ENCODE data around the gene KLF17. TPM values are rescaled to one million over a fixed set of nuclear protein-coding genes. Genes with fewer than 3 reads are reported as not detected.

The KLF17 gene
- polyA plus RNA-seq (ENCODE audit: insufficient read length in 12 of 12): under 1 TPM in 9 of 12 donors, not detected in 3; 0.05 to 0.43 (median 0.17) TPM
- long read RNA-seq, donor 1: 0 reads
- long read RNA-seq, donor 2: 0 reads
- long read RNA-seq, donor 3: 0 reads
- long read RNA-seq, donor 4: 0 reads
- long read RNA-seq, donor 5: 0 reads
- long read RNA-seq, donor 6: 0 reads
- long read RNA-seq, donor 7: 0 reads
- long read RNA-seq, donor 8: 0 reads
- long read RNA-seq, donor 9: 0 reads
- long read RNA-seq, donor 10: 0 reads
- long read RNA-seq, donor 11: 0 reads

- no peak for DNase-seq
Measured at GRCh38 chr1:44118682-44119081, at the start of gene KLF17. TSS of gene KLF17 (plus strand) at chr1:44118821. CDS start at chr1:44118908, 87 bp downstream.

DNA sequence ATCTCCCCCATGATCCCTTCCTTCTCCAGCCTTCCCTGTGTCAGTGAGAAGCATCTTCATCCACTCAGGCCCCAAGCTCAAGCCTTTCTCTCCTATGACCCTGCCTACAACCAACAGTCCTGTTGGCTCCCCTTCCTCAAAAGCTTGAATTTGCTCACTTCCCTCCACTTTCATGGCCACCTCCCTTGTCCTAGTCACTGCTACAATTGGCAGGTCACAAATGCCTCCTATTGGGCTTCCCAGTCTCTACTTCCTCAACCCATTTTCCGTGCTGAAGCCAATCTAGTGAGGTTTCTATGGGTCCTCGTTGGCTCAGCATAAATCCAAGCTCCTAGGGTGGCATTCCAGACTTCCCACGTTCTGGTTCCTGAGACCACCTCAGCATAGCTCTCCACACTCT, 47.2 kb upstream of the KLF17 start:
- no peak for DNase-seq

DNA sequence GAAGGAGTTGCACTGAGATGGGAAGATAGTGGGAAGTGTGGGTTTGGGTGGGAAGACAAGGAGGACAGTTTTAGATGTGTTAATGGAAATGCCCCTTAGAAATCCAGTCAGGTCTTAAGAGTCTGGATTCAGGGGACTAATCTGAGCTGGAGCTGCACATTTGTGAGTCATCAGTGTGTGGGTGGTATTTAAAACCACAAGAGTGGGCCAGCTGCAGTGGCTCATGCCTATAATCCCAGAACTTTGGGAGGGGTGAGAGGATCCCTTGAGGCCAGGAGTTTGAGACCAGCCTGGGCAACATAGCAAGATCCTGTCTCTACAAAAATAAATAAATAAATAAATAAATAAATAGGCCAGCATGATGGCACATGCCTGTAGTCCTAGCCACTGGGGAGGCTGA, 46.4 kb upstream of the KLF17 start:
- no peak for DNase-seq

DNA sequence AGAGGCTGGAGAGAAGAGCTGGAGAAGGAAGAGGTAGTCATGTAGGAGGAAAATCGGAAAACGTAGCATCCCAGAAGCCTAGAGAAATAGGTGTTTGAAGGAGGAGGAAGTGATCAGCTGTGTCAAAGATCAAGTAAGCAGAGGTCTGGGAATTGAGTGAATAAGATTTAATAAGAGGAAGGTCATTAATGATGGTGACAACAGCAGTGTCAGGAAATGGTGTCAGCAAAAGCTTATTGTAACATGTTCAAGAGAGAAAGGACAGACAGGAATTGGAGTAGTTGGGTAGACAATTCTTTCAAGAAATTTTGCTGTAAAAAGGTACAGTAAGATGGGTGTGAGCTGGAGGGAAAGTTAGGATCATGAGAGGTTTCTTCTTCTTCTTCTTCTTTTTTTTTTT, 45.8 kb upstream of the KLF17 start:
- DNase-seq: no peak

DNA sequence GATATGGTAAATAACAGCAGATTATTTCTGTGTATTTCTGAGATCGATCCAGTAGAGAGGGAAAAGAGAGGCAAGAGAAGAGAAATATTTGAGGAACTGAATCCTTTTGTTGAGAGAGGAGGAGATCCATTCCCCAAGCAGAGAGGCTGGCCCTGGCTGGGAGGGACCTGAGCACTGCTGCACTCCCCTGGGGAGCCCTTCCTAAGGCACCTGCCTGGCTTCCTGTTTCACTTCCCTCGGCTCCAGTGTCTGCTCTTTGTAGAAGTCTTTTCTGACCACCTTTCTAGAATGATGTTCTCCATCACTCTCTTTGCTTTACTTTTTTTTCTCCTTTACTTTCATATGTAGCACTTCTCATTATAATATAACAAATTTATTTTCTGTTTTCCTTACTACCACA, 45.1 kb upstream of the KLF17 start:
- DNase-seq: no peak

- DNase-seq: no peak
Measured at GRCh38 chr1:44074415-44074814, 44.2 kb upstream of the KLF17 start.

- no peak for DNase-seq
Measured at GRCh38 chr1:44076066-44076465, 42.6 kb upstream of the KLF17 start.

DNA sequence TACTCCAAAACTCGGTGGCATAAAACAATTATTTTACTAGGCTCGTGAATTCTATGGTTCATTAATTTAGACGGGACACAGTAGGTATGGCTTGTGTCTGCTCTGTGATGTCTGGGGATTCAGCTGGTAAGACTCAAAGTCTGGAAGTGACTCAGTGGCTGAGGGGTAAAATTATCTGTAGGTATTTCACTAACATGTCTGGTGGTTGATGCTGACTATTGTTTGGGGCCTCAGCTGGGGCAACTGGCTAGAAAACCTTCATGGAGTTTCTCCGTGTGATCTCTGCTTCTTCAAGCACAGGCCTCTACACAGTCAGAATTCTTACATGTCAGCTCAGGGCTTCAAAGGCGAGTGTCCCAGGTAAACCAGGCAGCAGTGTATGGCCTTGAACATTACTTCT, 41.2 kb upstream of the KLF17 start:
- DNase-seq: no peak

- no peak for DNase-seq
Measured at GRCh38 chr1:44078104-44078503, 40.5 kb upstream of the KLF17 start.

GRCh38 chr1:44079566-44079965, 39.1 kb upstream of the KLF17 start:
- DNase-seq: peak; percentile 14

- no peak for DNase-seq
Measured at GRCh38 chr1:44084998-44085675, 33.5 kb upstream of the KLF17 start.

DNA sequence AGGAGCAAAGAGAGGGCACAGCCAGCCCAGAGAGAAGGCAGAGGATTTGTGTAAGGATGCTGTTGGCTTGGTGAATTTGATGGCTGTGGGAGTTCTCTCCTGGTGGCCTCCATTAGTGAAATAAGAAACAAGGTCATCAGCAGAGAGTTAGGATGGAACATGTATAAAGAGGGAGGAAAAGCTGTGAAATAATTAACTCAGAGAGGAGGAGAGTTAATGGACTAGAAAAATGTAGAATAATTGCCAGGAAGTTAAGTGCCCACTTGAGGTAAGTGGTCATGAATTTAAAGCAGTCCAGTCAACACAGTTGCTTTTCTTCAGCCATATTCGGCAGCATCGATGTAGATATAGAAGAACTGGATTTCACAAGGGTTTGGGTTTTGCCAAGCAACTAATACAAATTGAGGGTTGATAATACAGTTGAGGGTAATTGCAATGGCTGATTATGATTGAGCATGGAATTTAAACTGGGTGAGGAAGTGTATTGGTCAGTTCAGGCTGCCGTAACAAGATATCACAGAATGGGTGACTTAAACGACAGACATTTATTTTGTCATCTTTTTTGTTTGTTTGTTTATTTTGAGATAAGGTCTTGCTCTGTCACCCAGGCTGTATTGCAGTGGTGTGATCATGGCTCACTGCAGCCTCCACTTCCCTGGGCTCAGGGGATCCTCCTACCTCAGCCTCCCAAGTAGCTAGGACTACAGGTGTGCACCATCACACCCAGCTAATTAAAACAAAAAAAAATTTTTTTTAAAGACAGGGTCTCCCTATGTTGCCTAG, 31.7 kb upstream of the KLF17 start:
- DNase-seq: no peak

- no peak for DNase-seq
Measured at GRCh38 chr1:44089371-44090048, 29.1 kb upstream of the KLF17 start.

GRCh38 chr1:44090429-44091252, 28.0 kb upstream of the KLF17 start:
- no peak for DNase-seq

DNA sequence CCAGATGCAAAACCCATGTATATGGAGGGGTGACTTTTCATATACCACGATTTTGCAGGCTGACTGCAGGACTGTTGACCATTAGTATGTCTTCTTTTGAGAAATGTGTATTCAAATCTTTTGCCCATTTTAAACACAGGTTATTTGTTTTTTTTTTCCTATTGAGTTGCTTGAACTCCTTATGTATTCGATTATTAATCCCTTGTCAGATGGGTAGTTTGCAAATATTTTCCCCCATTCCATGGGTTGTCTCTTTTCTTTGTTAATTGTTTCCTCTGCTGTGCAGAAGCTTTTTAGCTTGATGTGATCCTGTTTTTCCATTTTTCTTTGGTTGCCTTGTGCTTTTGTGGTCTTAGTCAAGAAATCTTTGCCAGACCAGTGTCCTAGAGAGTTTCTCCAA, 24.6 kb upstream of the KLF17 start:
- DNase-seq: no peak

DNA sequence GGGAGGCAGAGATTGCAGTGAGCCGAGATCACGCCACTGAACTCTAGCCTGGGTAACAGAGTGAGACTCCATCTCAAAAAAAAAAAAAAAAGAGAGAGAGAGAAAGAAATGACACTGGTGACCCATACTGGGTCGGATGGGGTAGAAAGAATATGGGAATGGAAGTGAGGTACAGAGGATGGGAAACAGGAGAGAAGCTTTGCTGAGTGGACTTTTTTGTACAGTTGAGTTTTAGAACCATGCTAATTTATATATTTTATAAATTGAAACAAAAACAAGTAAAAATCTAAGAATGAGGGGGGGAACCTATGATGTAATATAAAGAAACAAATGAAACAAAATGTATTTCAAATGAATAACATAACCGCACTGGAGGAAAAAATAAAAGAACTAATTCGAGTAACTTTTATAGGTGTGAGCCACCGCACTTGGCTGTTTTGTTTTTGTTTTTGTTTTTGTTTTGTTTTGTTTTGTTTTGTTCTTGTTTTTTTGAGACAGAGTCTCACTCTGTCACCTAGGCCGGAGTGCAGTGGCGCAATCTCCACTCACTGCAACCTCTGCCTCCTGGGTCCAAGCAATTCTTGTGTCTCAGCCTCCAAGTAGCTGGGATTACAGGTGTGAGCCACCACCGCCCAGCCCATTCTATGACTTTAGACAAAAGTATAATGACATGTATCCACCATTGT, 18.3 kb upstream of the KLF17 start:
- DNase-seq: no peak

- DNase-seq: no peak
Measured at GRCh38 chr1:44101328-44101727, 17.3 kb upstream of the KLF17 start.

DNA sequence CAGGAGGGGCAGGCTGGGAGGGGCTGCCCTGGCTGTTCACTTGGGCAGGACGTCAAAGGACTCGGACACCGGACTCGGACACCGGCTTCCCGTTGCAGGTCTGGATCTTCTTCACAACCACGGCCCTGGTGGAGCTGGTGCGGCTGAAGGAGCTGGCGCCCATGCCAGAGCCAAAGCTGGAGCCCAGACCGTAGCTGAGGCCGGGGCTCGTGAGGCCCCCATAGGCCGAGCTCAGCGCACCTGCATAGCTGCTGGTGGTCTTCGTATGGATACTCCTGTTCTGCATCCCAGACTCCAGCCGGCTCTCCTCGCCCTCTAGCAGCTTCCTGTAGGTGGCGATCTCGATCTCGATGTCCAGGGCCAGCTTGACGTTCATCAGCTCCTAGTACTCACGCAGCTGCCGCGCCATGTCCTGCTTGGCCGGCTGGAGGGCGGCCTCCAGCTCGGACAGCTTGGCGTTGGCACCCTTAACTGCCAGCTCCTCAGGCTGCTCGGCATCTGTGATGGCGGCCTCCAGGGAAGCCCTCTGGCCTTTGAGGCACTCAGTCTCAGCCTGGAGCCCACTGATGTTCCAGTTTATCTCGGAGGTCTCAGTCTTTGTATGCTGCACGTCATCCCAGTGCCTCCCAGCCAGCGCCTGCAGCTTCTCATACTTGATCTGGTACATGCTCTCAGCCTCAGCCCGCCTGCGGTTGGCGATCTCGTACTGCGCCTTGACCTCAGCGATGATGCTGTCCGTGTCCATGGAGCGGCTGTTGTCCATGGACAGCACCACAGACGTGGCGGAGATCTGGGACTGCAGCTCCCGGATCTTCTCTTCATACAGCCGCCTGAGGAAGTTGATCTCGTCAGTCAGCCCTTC, 15.1 kb upstream of the KLF17 start:
- no peak for DNase-seq

GRCh38 chr1:44105810-44106209, 12.8 kb upstream of the KLF17 start:
- no peak for DNase-seq

GRCh38 chr1:44108241-44108640, 10.4 kb upstream of the KLF17 start:
- DNase-seq: no peak

Measured in muscle of arm (tissue), 14 donors.